RPMI7951 (cell line): ENCODE measurements around the gene PLXNB3. TPM values are rescaled to one million over a fixed set of nuclear protein-coding genes. Genes with fewer than 3 reads are reported as not detected.
A peak's percentile ranks its signal among the peaks of the same experiment; 100 is the strongest.
"Not testable (repeated sequence)": the region's sequence is repeated elsewhere in the genome, so short reads cannot be mapped to it uniquely, and the experiment has no call there.

Experiments
- DNase-seq: peaks from one replicate; pipeline ENCODE4 v3.0.0-alpha.2; 2012; ENCODE audit warnings: low read depth
- total RNA-seq: library from RNA; depleted of rRNA; stranded (reverse); fragments of >200 nt; shearing (Covaris generic); gene quantifications from 2 replicates; pipeline ENCODE4 v1.2.3, GENCODE V29; 2014; rRNA removed

The PLXNB3 gene
- total RNA-seq, 1 experiment from 2014 or later, result 2.0 TPM

GRCh38 chrX:153814591-153815315 is 50.7 kb downstream of the PLXNB3 start:
- DNase-seq, result no peak

- DNase-seq, result no peak
Observed at GRCh38 chrX:153816831-153817690, 53.0 kb downstream of the PLXNB3 start.

GRCh38 chrX:153818064-153818463 is 54.0 kb downstream of the PLXNB3 start:
- not testable (repeated sequence) for DNase-seq

- peak; percentile 15 for DNase-seq
Observed at GRCh38 chrX:153818571-153819383, 54.7 kb downstream of the PLXNB3 start.

GRCh38 chrX:153819384-153820040 is 55.5 kb downstream of the PLXNB3 start:
- no peak for DNase-seq

- DNase-seq, result no peak
Observed at GRCh38 chrX:153820601-153821000, 56.6 kb downstream of the PLXNB3 start.

- no peak for DNase-seq
Observed at GRCh38 chrX:153821066-153821465, 57.0 kb downstream of the PLXNB3 start.

GRCh38 chrX:153824348-153824747 is 60.3 kb downstream of the PLXNB3 start:
- DNase-seq, result no peak

- no peak for DNase-seq
Observed at GRCh38 chrX:153825042-153825441, 61.0 kb downstream of the PLXNB3 start.

Other genes starting within 250 kb of the PLXNB3 start
- gene ATP2B3, start 246.6 kb upstream of the PLXNB3 start, total RNA-seq, result not detected in 2 replicates
- gene CCNQ, start 165.1 kb upstream of the PLXNB3 start, total RNA-seq, result 27.2 and 28.1 TPM in 2 replicates
- 0.20 TPM in 1 of 2 replicates, not detected in the other for gene DUSP9, start 117.0 kb upstream of the PLXNB3 start, total RNA-seq
- gene PNCK, start 90.4 kb upstream of the PLXNB3 start, total RNA-seq, result not detected in 2 replicates
- 4.7 and 5.2 TPM in 2 replicates for gene SLC6A8, start 76.3 kb upstream of the PLXNB3 start, total RNA-seq
- 128 and 135 TPM in 2 replicates for gene BCAP31, start 39.9 kb upstream of the PLXNB3 start, total RNA-seq
- gene ABCD1, start 39.4 kb upstream of the PLXNB3 start, total RNA-seq, result 7.0 and 9.8 TPM in 2 replicates
- gene SRPK3, start 16.8 kb downstream of the PLXNB3 start, total RNA-seq, result 0.12 and 1.1 TPM in 2 replicates
- 67.7 and 69.4 TPM in 2 replicates for gene IDH3G, start 30.1 kb downstream of the PLXNB3 start, total RNA-seq
- 203 and 247 TPM in 2 replicates for gene SSR4, start 30.4 kb downstream of the PLXNB3 start, total RNA-seq
- gene PDZD4, start 66.3 kb downstream of the PLXNB3 start, total RNA-seq, result 0.12 and 0.68 TPM in 2 replicates
- 49.5 and 58.9 TPM in 2 replicates for gene L1CAM, start 121.9 kb downstream of the PLXNB3 start, total RNA-seq
- gene AVPR2, start 140.4 kb downstream of the PLXNB3 start, total RNA-seq, result 0.20 TPM in 1 of 2 replicates, not detected in the other
- gene ARHGAP4, start 162.0 kb downstream of the PLXNB3 start, total RNA-seq, result 0.29 and 1.9 TPM in 2 replicates
- gene NAA10, start 170.8 kb downstream of the PLXNB3 start, total RNA-seq, result 96.4 and 136 TPM in 2 replicates
- gene RENBP, start 180.4 kb downstream of the PLXNB3 start, total RNA-seq, result 1.7 and 1.9 TPM in 2 replicates
- 21.6 and 23.6 TPM in 2 replicates for gene HCFC1, start 207.6 kb downstream of the PLXNB3 start, total RNA-seq
- 5.8 and 6.6 TPM in 2 replicates for gene TMEM187, start 208.5 kb downstream of the PLXNB3 start, total RNA-seq